Endothelial cell of umbilical vein (primary cell): ENCODE measurements around the gene MYO15A. TPM values are rescaled to one million over a fixed set of nuclear protein-coding genes. Genes with fewer than 3 reads are reported as not detected.

ENCODE experiments used
- BruUV-seq: library from RNA; stranded (reverse); fragments of 400-500 nt; replicated peaks from 2 replicates; lab custom pipeline; 2021; lab: Mats Ljungman, UMichigan
- CTCF ChIA-PET: fragments of 300-600, 350-600 bp; sonication (Branson Sonifier 250); formaldehyde crosslinking; loops from one replicate; lab custom pipeline; 2021; ENCODE audit warnings: antibody characterized with exemption, inconsistent platforms; lab: Charles Lee
- POLR2A ChIA-PET: fragments of 300-600, 350-600 bp; sonication (Branson Sonifier 250); formaldehyde crosslinking; loops from one replicate; lab custom pipeline; 2021; ENCODE audit warnings: antibody characterized with exemption, inconsistent platforms; lab: Charles Lee
- DNase-seq: peaks from one replicate; pipeline ENCODE4 v3.0.0-alpha.2; 2011; ENCODE audit warnings: low read depth, low spot score
- FAIRE-seq: peaks from 2 replicates; lab custom pipeline; 2011; peaks lifted over from hg19 to GRCh38; lab: Jason Lieb, UNC
- H2AFZ ChIP-seq: 2 replicates; pipeline ENCODE4 v1.6.0; 2012; ENCODE audit warnings: low read depth, low read length, control low read depth, inconsistent platforms
- H3K27ac ChIP-seq: 2 replicates; pipeline ENCODE4 v1.5.1; 2011; ENCODE audit warnings: low read depth, mild to moderate bottlenecking, control low read depth, low read length, moderate library complexity; ENCODE audit not compliant: insufficient read depth
- H3K27me3 ChIP-seq, 2 experiments: 2 replicates each; pipeline versions ENCODE4 v1.6.0 to v1.6.1; 2011; ENCODE audit warnings: low read length in 2 of 2, mixed read lengths in 1 of 2; ENCODE audit not compliant: control insufficient read depth in 2 of 2, insufficient read depth in 2 of 2
- H3K36me3 ChIP-seq, 2 experiments: 2 replicates in 1 of 2; 3 replicates in 1 of 2; pipeline ENCODE4 v1.5.1; 2011; ENCODE audit warnings: low read length in 2 of 2, mild to moderate bottlenecking in 1 of 2, moderate library complexity in 1 of 2; ENCODE audit not compliant: control insufficient read depth in 2 of 2, insufficient read depth in 2 of 2; ENCODE audit errors: extremely low read depth in 1 of 2
- H3K4me1 ChIP-seq: 3 replicates; pipeline ENCODE4 v1.5.1; 2011; ENCODE audit warnings: mild to moderate bottlenecking, low read length; ENCODE audit not compliant: control insufficient read depth, insufficient read depth; ENCODE audit errors: extremely low read depth
- H3K4me2 ChIP-seq: 2 replicates; pipeline ENCODE4 v1.6.1; 2011; ENCODE audit warnings: low read length, control low read depth, mixed read lengths; ENCODE audit not compliant: insufficient read depth
- H3K4me3 ChIP-seq, 3 experiments: fragments of 200-600 bp in 1 of 3; sonication (generic), shearing (Covaris generic) in 1 of 3; replicated peaks in 1 of 3; 2 replicates each; pipeline ENCODE4 v1.5.1; 2011 to 2016; ENCODE audit warnings: control low read depth in 3 of 3, low read length in 3 of 3, mild to moderate bottlenecking in 2 of 3, inconsistent platforms in 1 of 3, low read depth in 1 of 3, moderate library complexity in 1 of 3; ENCODE audit not compliant: insufficient read depth in 1 of 3
- H3K79me2 ChIP-seq: 2 replicates; pipeline ENCODE4 v1.6.0; 2012; ENCODE audit warnings: low read length, inconsistent platforms; ENCODE audit not compliant: control insufficient read depth, insufficient read depth
- H3K9ac ChIP-seq: replicated peaks from 2 replicates; pipeline ENCODE3; 2011; ENCODE audit warnings: low read length, control low read depth; ENCODE audit not compliant: insufficient read depth; ENCODE audit errors: extremely low read depth
- H3K9me1 ChIP-seq: replicated peaks from 3 replicates; pipeline ENCODE4 v1.6.0; 2011; ENCODE audit warnings: mild to moderate bottlenecking, low read length; ENCODE audit not compliant: control insufficient read depth, insufficient read depth; ENCODE audit errors: extremely low read depth
- H3K9me3 ChIP-seq: replicated peaks from 2 replicates; pipeline ENCODE4 v1.5.1; 2012; ENCODE audit warnings: low read length, inconsistent platforms; ENCODE audit not compliant: control insufficient read depth, insufficient read depth
- H4K20me1 ChIP-seq: replicated peaks from 2 replicates; pipeline ENCODE3; 2011; ENCODE audit warnings: mild to moderate bottlenecking, low read length; ENCODE audit not compliant: control insufficient read depth, insufficient read depth; ENCODE audit errors: extremely low read depth
- EZH2 ChIP-seq: IDR thresholded peaks from 2 replicates; pipeline ENCODE4 v1.6.1; 2012; ENCODE audit warnings: borderline replicate concordance, low read depth, mild to moderate bottlenecking, moderate library complexity, low read length, inconsistent platforms; ENCODE audit not compliant: severe bottlenecking
- GATA2 ChIP-seq: IDR thresholded peaks from 2 replicates; pipeline ENCODE4 v1.7.0; 2011; ENCODE audit warnings: low read depth, mild to moderate bottlenecking, moderate library complexity, mixed read lengths, low read length; ENCODE audit not compliant: insufficient read length, insufficient read depth
- JUN ChIP-seq: IDR thresholded peaks from 2 replicates; pipeline ENCODE4 v1.6.1; 2011; ENCODE audit warnings: borderline replicate concordance, low read depth; ENCODE audit not compliant: insufficient read length, insufficient read depth
- MAX ChIP-seq: IDR thresholded peaks from 2 replicates; pipeline ENCODE4 v1.6.1; 2011; ENCODE audit not compliant: insufficient read depth, insufficient read length
- POLR2AphosphoS5 ChIP-seq: IDR thresholded peaks from 2 replicates; pipeline ENCODE4 v1.6.1; 2012; ENCODE audit warnings: low read depth, mild to moderate bottlenecking, control low read depth, low read length, moderate library complexity; ENCODE audit not compliant: insufficient read depth
- dilution Hi-C: fragments of 300-500 bp; cut with MboI; formaldehyde crosslinking; loops from one replicate; pipeline ENCODE4 v1.15.0; 2019; ENCODE audit warnings: low sequenced_read_pairs; ENCODE audit not compliant: extremely low pct_ligation_motif_present
- intact Hi-C: fragments of 100-400 bp; cut with micrococcal nuclease; formaldehyde crosslinking; loops from one replicate; pipeline ENCODE4 v1.10.0; 2022
- polyA plus RNA-seq, 4 experiments: library from polyadenylated mRNA; depleted of rRNA in 3 of 4; stranded (reverse) in 3 of 4; unstranded in 1 of 4; fragments of >200 nt; gene quantifications; 2 replicates each; pipeline versions ENCODE4 v1.2.1 to v1.2.3, GENCODE V29; 2011 to 2012; ENCODE audit warnings: missing spikeins in 1 of 4
- total RNA-seq: library from RNA; stranded (reverse); gene quantifications from 2 replicates; pipeline ENCODE4 v1.2.3, GENCODE V29; 2021
- TF ChIP-seq, protein P1 (sequence below), 2 donors: IDR thresholded peaks; 1 replicate in 1 of 2; 2 replicates in 1 of 2; pipeline ENCODE4 v1.5.1; 2011; ENCODE audit warnings: low read length in 2 of 2, mild to moderate bottlenecking in 2 of 2, moderate library complexity in 2 of 2, control low read depth in 1 of 2, inconsistent platforms in 1 of 2, low read depth in 1 of 2; ENCODE audit not compliant: insufficient read depth in 1 of 2; ENCODE audit errors: extremely low read depth in 1 of 2

MYO15A gene
- total and polyA plus RNA-seq, 2 donors (not counting 3 experiments of a cell fraction or from before 2014, with no cell fraction given), result 0.46 to 0.82 TPM

- Histone ChIP-seq H3K9ac (peak overlapping the region; percentile 25), H3K27me3 (no peaks in the 10 kb centered on the region), H2AFZ (no peak overlapping the region), H4K20me1 (no peaks in the 10 kb centered on the region), H3K4me3 (peak overlapping the region; percentile 79 to 94 (median 80)), H3K9me1 (no peaks in the 10 kb centered on the region), H3K4me2 (peak overlapping the region; percentile 93), H3K36me3 (no peaks in the 10 kb centered on the region), H3K27ac (peak overlapping the region; percentile 25), H3K79me2 (peaks cover 70% of the 10 kb centered on the region), H3K4me1 (peaks cover 62% of the 10 kb centered on the region), H3K9me3 (no peaks in the 10 kb centered on the region)
- CTCF ChIA-PET, result interaction anchor here (0.8 to 1.8 kb wide), 3 partner anchors 16 to 46 kb away, joined by 3 to 8 read pairs (median 4); no protein-coding TSS in a partner anchor
- DNase-seq, result peak; percentile 37
- intact Hi-C loops, result no loop called here
- BruUV-seq, result no TSS peak
- POLR2A ChIA-PET, result interaction anchor here (0.6 kb wide), 1 partner anchor 14 kb away, joined by 4 read pairs; no protein-coding TSS in a partner anchor
- FAIRE-seq, result peak; percentile 79
- TF ChIP-seq POLR2AphosphoS5, result no peak
- no peak for TF ChIP-seq JUN
- TF ChIP-seq, protein P1, sequence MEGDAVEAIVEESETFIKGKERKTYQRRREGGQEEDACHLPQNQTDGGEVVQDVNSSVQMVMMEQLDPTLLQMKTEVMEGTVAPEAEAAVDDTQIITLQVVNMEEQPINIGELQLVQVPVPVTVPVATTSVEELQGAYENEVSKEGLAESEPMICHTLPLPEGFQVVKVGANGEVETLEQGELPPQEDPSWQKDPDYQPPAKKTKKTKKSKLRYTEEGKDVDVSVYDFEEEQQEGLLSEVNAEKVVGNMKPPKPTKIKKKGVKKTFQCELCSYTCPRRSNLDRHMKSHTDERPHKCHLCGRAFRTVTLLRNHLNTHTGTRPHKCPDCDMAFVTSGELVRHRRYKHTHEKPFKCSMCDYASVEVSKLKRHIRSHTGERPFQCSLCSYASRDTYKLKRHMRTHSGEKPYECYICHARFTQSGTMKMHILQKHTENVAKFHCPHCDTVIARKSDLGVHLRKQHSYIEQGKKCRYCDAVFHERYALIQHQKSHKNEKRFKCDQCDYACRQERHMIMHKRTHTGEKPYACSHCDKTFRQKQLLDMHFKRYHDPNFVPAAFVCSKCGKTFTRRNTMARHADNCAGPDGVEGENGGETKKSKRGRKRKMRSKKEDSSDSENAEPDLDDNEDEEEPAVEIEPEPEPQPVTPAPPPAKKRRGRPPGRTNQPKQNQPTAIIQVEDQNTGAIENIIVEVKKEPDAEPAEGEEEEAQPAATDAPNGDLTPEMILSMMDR (IDR thresholded peaks at IDR 0.05; ENCODE audit: extremely low read depth in 1 of 2, insufficient read depth in 1 of 2, low read depth in 1 of 2, low read length in 2 of 2), result no peak
- no peak for TF ChIP-seq EZH2
- TF ChIP-seq MAX, result no peak
- TF ChIP-seq GATA2, result no peak
- dilution Hi-C loops, result no loop called here
These were observed 77.5 kb downstream of the MYO15A start for GRCh38 chr17:18185832-18186626.
